Hepatocyte (in vitro differentiated cells): ENCODE results near the gene GGA1. TPM values are rescaled to one million over a fixed set of nuclear protein-coding genes. Genes with fewer than 3 reads are reported as not detected.

Experiments
- DNase-seq: peaks from one replicate; pipeline ENCODE4 v3.0.0-alpha.2; 2016; ENCODE audit warnings: low spot score
- H2AFZ ChIP-seq: fragments of 200-600 bp; sonication (generic); 2 replicates; pipeline ENCODE4 v1.6.0; 2016; ENCODE audit warnings: antibody characterized with exemption, mild to moderate bottlenecking
- H3K27ac ChIP-seq: fragments of 200-600 bp; sonication (generic); 2 replicates; pipeline ENCODE4 v1.5.1; 2016; ENCODE audit warnings: mild to moderate bottlenecking
- H3K27me3 ChIP-seq: fragments of 200-600 bp; sonication (generic); 2 replicates; pipeline ENCODE4 v1.6.1; 2016
- H3K36me3 ChIP-seq: fragments of 200-600 bp; sonication (generic); replicated peaks from 2 replicates; pipeline ENCODE4 v1.5.1; 2016; ENCODE audit warnings: low read depth; ENCODE audit not compliant: insufficient read depth
- H3K4me1 ChIP-seq: fragments of 200-600 bp; sonication (generic); 2 replicates; pipeline ENCODE4 v1.5.1; 2016; ENCODE audit warnings: mild to moderate bottlenecking, moderate library complexity; ENCODE audit not compliant: insufficient read depth
- H3K4me2 ChIP-seq: fragments of 200-600 bp; sonication (generic); 2 replicates; pipeline ENCODE4 v1.6.0; 2016
- H3K4me3 ChIP-seq: fragments of 200-600 bp; sonication (generic); 2 replicates; pipeline ENCODE4 v1.5.1; 2016; ENCODE audit warnings: mild to moderate bottlenecking
- H3K79me2 ChIP-seq: fragments of 200-600 bp; sonication (generic); 2 replicates; pipeline ENCODE4 v1.6.0; 2017; ENCODE audit warnings: mild to moderate bottlenecking
- H3K9me2 ChIP-seq: fragments of 200-600 bp; sonication (generic); replicated peaks from 2 replicates; pipeline ENCODE4 v1.6.0; 2017; ENCODE audit warnings: mild to moderate bottlenecking; ENCODE audit not compliant: insufficient read depth
- H3K9me3 ChIP-seq: fragments of 200-600 bp; sonication (generic); 2 replicates; pipeline ENCODE4 v1.5.1; 2016; ENCODE audit warnings: low read depth, mild to moderate bottlenecking
- H4K20me1 ChIP-seq: fragments of 200-600 bp; sonication (generic); 2 replicates; pipeline ENCODE4 v1.6.0; 2016; ENCODE audit warnings: mild to moderate bottlenecking; ENCODE audit not compliant: insufficient read depth, poor library complexity, severe bottlenecking
- CTCF ChIP-seq: fragments of 200-600 bp; sonication (generic); IDR thresholded peaks from 2 replicates; pipeline ENCODE4 v1.5.1; 2016; ENCODE audit warnings: antibody characterized with exemption, mild to moderate bottlenecking; ENCODE audit not compliant: poor library complexity
- EZH2 ChIP-seq: fragments of 200-600 bp; sonication (generic); IDR thresholded peaks from 2 replicates; pipeline ENCODE4 v1.6.1; 2016; ENCODE audit warnings: antibody characterized with exemption, mild to moderate bottlenecking, borderline replicate concordance
- EZH2phosphoT487 ChIP-seq: fragments of 200-600 bp; sonication (generic); IDR thresholded peaks from one replicate; pipeline ENCODE4 v1.6.1; 2018; ENCODE audit warnings: antibody characterized with exemption, mild to moderate bottlenecking, low read depth, moderate library complexity; ENCODE audit not compliant: unreplicated experiment, severe bottlenecking
- WGBS: methylation state at CpG from one replicate; pipeline ENCODE4 v1.1.6; 2016; ENCODE audit warnings: low lambda C conversion rate; ENCODE audit errors: missing lambda C conversion rate; 5-methylcytosine and 5-hydroxymethylcytosine counted together
- polyA plus RNA-seq: library from polyadenylated mRNA; unstranded; fragments of >200 nt; fragmentation: Nextera tagmentation; extraction: Ambion mirVana; gene quantifications from 2 replicates; pipeline ENCODE4 v1.2.1, GENCODE V29; 2016
- total RNA-seq: library from RNA; depleted of rRNA; stranded (reverse); fragments of >200 nt; gene quantifications from 2 replicates; pipeline ENCODE4 v1.2.3, GENCODE V29; 2014

The GGA1 gene
- total and polyA plus RNA-seq, 2 experiments from 2014 or later: 30.2 to 51.5 TPM

DNA sequence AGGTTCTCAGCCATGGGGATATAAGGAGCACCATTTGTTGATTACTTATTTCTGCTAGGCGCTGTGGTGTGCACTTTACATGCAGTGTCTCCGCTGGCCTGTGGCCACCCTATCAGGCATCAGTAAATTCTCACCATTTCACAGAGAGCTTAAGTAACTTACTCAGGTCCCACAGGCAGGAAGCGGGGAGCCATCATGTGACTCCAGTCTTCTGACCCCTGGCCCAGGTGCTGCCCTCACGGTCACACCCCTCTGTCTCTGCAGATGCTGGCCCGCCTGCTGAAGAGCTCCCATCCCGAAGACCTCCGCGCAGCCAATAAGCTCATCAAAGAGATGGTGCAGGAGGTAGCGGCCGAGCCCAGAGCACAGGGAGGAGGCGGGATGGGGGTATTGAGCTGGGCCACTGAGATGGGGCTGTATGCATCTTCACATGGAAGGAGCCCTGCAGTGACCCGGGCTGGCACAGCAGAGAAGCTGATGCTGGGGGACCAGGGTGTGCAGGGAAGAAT is 12.8 kb downstream of the GGA1 start:
- 97% methylated on average over 12 of the region's 12 CpGs for WGBS
- Histone ChIP-seq H3K4me3 (no peak overlapping the region), H4K20me1 (no peaks in the 10 kb centered on the region), H3K27ac (no peak overlapping the region), H3K36me3 (no peaks in the 10 kb centered on the region), H2AFZ (no peak overlapping the region), H3K79me2 (no peaks in the 10 kb centered on the region), H3K4me1 (peaks cover 6% of the 10 kb centered on the region), H3K4me2 (no peak overlapping the region), H3K27me3 (no peaks in the 10 kb centered on the region), H3K9me3 (no peaks in the 10 kb centered on the region), H3K9me2 (no peaks in the 10 kb centered on the region)
- TF ChIP-seq CTCF (no peak), EZH2 (no peak), EZH2phosphoT487 (no peak)
- no peak for DNase-seq

DNA sequence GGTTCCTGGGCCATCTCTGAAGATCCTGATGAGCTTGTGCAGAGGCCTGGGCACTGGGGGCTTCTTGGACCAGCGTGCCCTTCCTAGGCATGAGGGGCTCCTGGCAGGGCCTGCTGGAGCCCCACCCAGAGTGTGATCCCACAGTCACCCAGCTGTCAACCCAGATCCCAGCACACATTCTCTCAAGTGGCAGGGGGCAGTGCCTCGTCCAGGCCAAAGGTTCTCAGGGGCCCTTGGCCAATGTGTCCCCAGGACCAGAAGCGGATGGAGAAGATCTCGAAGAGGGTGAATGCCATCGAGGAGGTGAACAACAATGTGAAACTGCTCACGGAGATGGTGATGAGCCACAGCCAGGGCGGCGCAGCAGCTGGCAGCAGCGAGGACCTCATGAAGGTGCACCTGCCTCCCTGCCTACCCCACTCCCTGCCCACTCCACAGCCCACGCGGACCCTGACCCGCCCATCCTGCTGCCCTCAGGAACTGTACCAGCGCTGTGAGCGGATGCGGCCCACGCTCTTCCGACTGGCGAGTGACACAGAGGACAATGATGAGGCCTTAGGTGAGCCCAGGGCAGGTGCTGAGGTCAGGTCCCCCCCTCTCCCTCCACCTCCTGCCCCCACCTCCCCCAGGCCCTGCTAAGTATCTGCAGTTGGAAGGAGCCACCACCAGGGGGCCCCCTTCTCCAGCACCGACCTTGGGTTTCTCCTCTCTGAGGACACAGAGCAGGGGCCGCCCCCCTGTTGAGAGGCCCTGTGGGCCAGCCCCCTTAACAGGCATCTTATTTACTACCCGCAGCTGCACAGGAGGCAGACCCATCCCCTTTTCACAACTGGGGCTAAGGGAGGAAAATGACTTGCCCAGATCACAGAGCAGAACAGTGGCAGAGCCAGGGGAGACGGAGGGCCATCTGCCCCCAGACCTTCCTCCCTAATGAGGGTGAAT is 14.7 kb downstream of the GGA1 start:
- Histone ChIP-seq H3K4me2 (no peak overlapping the region), H3K79me2 (no peaks in the 10 kb centered on the region), H2AFZ (no peak overlapping the region), H4K20me1 (no peaks in the 10 kb centered on the region), H3K27ac (peak overlapping the region; percentile 10), H3K9me2 (no peaks in the 10 kb centered on the region), H3K36me3 (no peaks in the 10 kb centered on the region), H3K9me3 (no peaks in the 10 kb centered on the region), H3K27me3 (no peaks in the 10 kb centered on the region), H3K4me3 (no peak overlapping the region), H3K4me1 (peaks cover 9% of the 10 kb centered on the region)
- peak; percentile 83 for DNase-seq
- 79% methylated on average over 21 of the region's 22 CpGs for WGBS
- TF ChIP-seq EZH2phosphoT487: no peak
- TF ChIP-seq CTCF: peak; percentile 91
- TF ChIP-seq EZH2: no peak

GRCh38 chr22:37624017-37624365 is 15.4 kb downstream of the GGA1 start:
- H2AFZ ChIP-seq: no peak overlapping the region
- no peaks in the 10 kb centered on the region for H3K27me3 ChIP-seq
- no peaks in the 10 kb centered on the region for H3K9me2 ChIP-seq
- WGBS: 89% methylated on average over 6 of the region's 6 CpGs
- H3K4me1 ChIP-seq: peaks cover 9% of the 10 kb centered on the region
- H3K79me2 ChIP-seq: no peaks in the 10 kb centered on the region
- no peaks in the 10 kb centered on the region for H3K36me3 ChIP-seq
- H3K4me3 ChIP-seq: no peak overlapping the region
- H3K27ac ChIP-seq: peak overlapping the region; percentile 10
- H4K20me1 ChIP-seq: no peaks in the 10 kb centered on the region
- no peak for DNase-seq
- H3K9me3 ChIP-seq: no peaks in the 10 kb centered on the region
- no peak overlapping the region for H3K4me2 ChIP-seq
- no peak for TF ChIP-seq EZH2phosphoT487
- no peak for TF ChIP-seq EZH2
- TF ChIP-seq CTCF: no peak
